Caco-2 (cell line): ENCODE data around the gene TOPORS. TPM values are rescaled to one million over a fixed set of nuclear protein-coding genes. Genes with fewer than 3 reads are reported as not detected.

Source experiments
- BruUV-seq: library from RNA; stranded (reverse); fragments of 400-500 nt; replicated peaks from 2 replicates; lab custom pipeline; 2021; lab: Mats Ljungman, UMichigan
- CTCF ChIA-PET: fragments of 300-600 bp; sonication (Branson Sonifier 250); formaldehyde crosslinking; loops from one replicate; lab custom pipeline; 2022; ENCODE audit warnings: antibody characterized with exemption; lab: Charles Lee
- POLR2A ChIA-PET: fragments of 300-600 bp; sonication (Branson Sonifier 250); formaldehyde crosslinking; loops from one replicate; lab custom pipeline; 2022; ENCODE audit warnings: antibody characterized with exemption; lab: Charles Lee
- DNase-seq, 2 experiments: peaks; one replicate each; pipeline versions ENCODE4 v3.0.0 to v3.0.0-alpha.2; 2020 to 2022
- H3K27me3 ChIP-seq: replicated peaks from 2 replicates; pipeline ENCODE4 v1.6.0; 2011; ENCODE audit warnings: low read length; ENCODE audit not compliant: control insufficient read depth, insufficient read depth
- H3K36me3 ChIP-seq: 2 replicates; pipeline ENCODE4 v1.5.1; 2011; ENCODE audit warnings: low read length; ENCODE audit not compliant: control insufficient read depth, insufficient read depth
- H3K4me1 ChIP-seq: fragments of 250-450 bp; sonication (Bioruptor Pico); 2 replicates; pipeline ENCODE4 v1.5.1; 2020; ENCODE audit warnings: mild to moderate bottlenecking
- H3K4me3 ChIP-seq: 2 replicates; pipeline ENCODE4 v1.5.1; 2011; ENCODE audit warnings: low read depth, mild to moderate bottlenecking, control low read depth, low read length
- H3K9me3 ChIP-seq: fragments of 250-450 bp; sonication (Bioruptor Pico); 2 replicates; pipeline ENCODE4 v1.5.1; 2020; ENCODE audit warnings: mild to moderate bottlenecking, moderate library complexity
- H3K27ac Mint-ChIP-seq: one replicate; pipeline ENCODE4 v1.8.0; 2022; ENCODE audit warnings: mixed read lengths; ENCODE audit not compliant: unreplicated experiment
- H3K27me3 Mint-ChIP-seq: one replicate; pipeline ENCODE4 v1.8.0; 2022; ENCODE audit warnings: mixed read lengths; ENCODE audit not compliant: insufficient read depth, unreplicated experiment
- H3K36me3 Mint-ChIP-seq: one replicate; pipeline ENCODE4 v1.8.0; 2022; ENCODE audit warnings: mild to moderate bottlenecking, mixed read lengths; ENCODE audit not compliant: insufficient read depth, unreplicated experiment
- H3K4me1 Mint-ChIP-seq: one replicate; pipeline ENCODE4 v1.8.0; 2022; ENCODE audit warnings: low read depth, mixed read lengths; ENCODE audit not compliant: unreplicated experiment
- H3K4me3 Mint-ChIP-seq: one replicate; pipeline ENCODE4 v1.8.0; 2022; ENCODE audit warnings: mild to moderate bottlenecking, moderate library complexity, mixed read lengths; ENCODE audit not compliant: unreplicated experiment
- H3K9me3 Mint-ChIP-seq: one replicate; pipeline ENCODE4 v1.8.0; 2022; ENCODE audit warnings: mixed read lengths; ENCODE audit not compliant: unreplicated experiment
- CTCF ChIP-seq, 2 experiments: fragments of 200-600 bp in 1 of 2; IDR thresholded peaks; 1 replicate in 1 of 2; 2 replicates in 1 of 2; pipeline versions ENCODE4 v1.5.1 to v1.8.0; 2011 to 2022; ENCODE audit warnings: antibody characterized with exemption in 1 of 2, control low read depth in 1 of 2, inconsistent platforms in 1 of 2, low read depth in 1 of 2, low read length in 1 of 2, mild to moderate bottlenecking in 1 of 2, moderate library complexity in 1 of 2; ENCODE audit not compliant: insufficient read depth in 1 of 2, severe bottlenecking in 1 of 2, unreplicated experiment in 1 of 2
- intact Hi-C: fragments of 100-400 bp; cut with micrococcal nuclease; formaldehyde crosslinking; loops from one replicate; pipeline ENCODE4 v1.10.0; 2022; ENCODE audit not compliant: unreplicated experiment
- total RNA-seq: library from RNA; stranded (reverse); gene quantifications from 2 replicates; pipeline ENCODE4 v1.2.3, GENCODE V29; 2022

The TOPORS gene
- total RNA-seq, 1 experiment from 2014 or later, result 14.6 TPM

GRCh38 chr9:32500768-32501167 lies 51.6 kb downstream of the TOPORS start:
- CTCF ChIA-PET, result no interaction called here
- H3K4me3 ChIP-seq, result no peak overlapping the region
- Mint-ChIP-seq H3K9me3 (no peaks in the 10 kb centered on the region), H3K27me3 (no peaks in the 10 kb centered on the region), H3K4me1 (peaks cover 7% of the 10 kb centered on the region), H3K27ac (no peak overlapping the region), H3K4me3 (no peak overlapping the region), H3K36me3 (peaks cover 10% of the 10 kb centered on the region)
- H3K9me3 ChIP-seq, result no peaks in the 10 kb centered on the region
- H3K4me1 ChIP-seq, result no peaks in the 10 kb centered on the region
- BruUV-seq, result no TSS peak
- POLR2A ChIA-PET, result no interaction called here
- no peaks in the 10 kb centered on the region for H3K36me3 ChIP-seq
- no peak for DNase-seq
- no peaks in the 10 kb centered on the region for H3K27me3 ChIP-seq
- intact Hi-C loops, result no loop called here
- TF ChIP-seq CTCF (IDR thresholded peaks at IDR 0.05; ENCODE audit: insufficient read depth in 1 of 2, low read depth in 1 of 2, low read length in 1 of 2, severe bottlenecking in 1 of 2, unreplicated experiment in 1 of 2), result no peak

- Mint-ChIP-seq H3K27me3 (no peaks in the 10 kb centered on the region), H3K9me3 (no peaks in the 10 kb centered on the region), H3K27ac (no peak overlapping the region), H3K4me1 (peaks cover 6% of the 10 kb centered on the region), H3K36me3 (peaks cover 13% of the 10 kb centered on the region), H3K4me3 (no peak overlapping the region)
- ChIA-PET CTCF (no interaction called here), POLR2A (no interaction called here)
- H3K36me3 ChIP-seq, result no peaks in the 10 kb centered on the region
- H3K9me3 ChIP-seq, result no peaks in the 10 kb centered on the region
- H3K27me3 ChIP-seq, result no peaks in the 10 kb centered on the region
- intact Hi-C loops, result no loop called here
- no peaks in the 10 kb centered on the region for H3K4me1 ChIP-seq
- H3K4me3 ChIP-seq, result no peak overlapping the region
- no peak for DNase-seq
- no TSS peak for BruUV-seq
- no peak for TF ChIP-seq CTCF (IDR thresholded peaks at IDR 0.05; ENCODE audit: insufficient read depth in 1 of 2, low read depth in 1 of 2, low read length in 1 of 2, severe bottlenecking in 1 of 2, unreplicated experiment in 1 of 2)
These were observed 54.5 kb downstream of the TOPORS start for GRCh38 chr9:32497921-32498320.

GRCh38 chr9:32490601-32491000 lies 61.8 kb downstream of the TOPORS start:
- no peaks in the 10 kb centered on the region for H3K27me3 ChIP-seq
- Mint-ChIP-seq H3K9me3 (no peaks in the 10 kb centered on the region), H3K4me3 (no peak overlapping the region), H3K27me3 (no peaks in the 10 kb centered on the region), H3K4me1 (no peaks in the 10 kb centered on the region), H3K36me3 (peaks cover 9% of the 10 kb centered on the region), H3K27ac (no peak overlapping the region)
- H3K36me3 ChIP-seq, result no peaks in the 10 kb centered on the region
- no peak overlapping the region for H3K4me3 ChIP-seq
- H3K9me3 ChIP-seq, result no peaks in the 10 kb centered on the region
- H3K4me1 ChIP-seq, result peaks cover 10% of the 10 kb centered on the region
- intact Hi-C loops, result loop anchor here (5.0 kb wide), 1 partner anchor 37 kb away; the partner anchor contains the start of gene RIGI
- ChIA-PET POLR2A (no interaction called here), CTCF (no interaction called here)
- no peak for TF ChIP-seq CTCF (IDR thresholded peaks at IDR 0.05; ENCODE audit: insufficient read depth in 1 of 2, low read depth in 1 of 2, low read length in 1 of 2, severe bottlenecking in 1 of 2, unreplicated experiment in 1 of 2)
- BruUV-seq, result no TSS peak
- DNase-seq, result no peak

Other genes with a start within 250 kb of the TOPORS start
- gene ACO1, start 167.9 kb downstream of the TOPORS start, total RNA-seq, result 51.1 and 54.7 TPM in 2 replicates
- gene RIGI, start 26.4 kb downstream of the TOPORS start, total RNA-seq, result 7.9 and 8.0 TPM in 2 replicates
- gene SMIM27, start 259 bp downstream of the TOPORS start, total RNA-seq, result 5.3 and 5.9 TPM in 2 replicates
- gene NDUFB6, start 20.6 kb upstream of the TOPORS start, total RNA-seq, result 71.9 and 74.6 TPM in 2 replicates
- not detected in 2 replicates for gene TAF1L, start 83.1 kb upstream of the TOPORS start, total RNA-seq
- gene TMEM215, start 231.0 kb upstream of the TOPORS start, total RNA-seq, result not detected in 2 replicates